ENCODE data around the gene GNA14. TPM values are rescaled to one million over a fixed set of nuclear protein-coding genes. Genes with fewer than 3 reads are reported as not detected.

Gene GNA14
- total RNA-seq, 5 donors from 2014 or later (not counting 1 experiment from before 2014, with no cell fraction given) = not detected

DNA sequence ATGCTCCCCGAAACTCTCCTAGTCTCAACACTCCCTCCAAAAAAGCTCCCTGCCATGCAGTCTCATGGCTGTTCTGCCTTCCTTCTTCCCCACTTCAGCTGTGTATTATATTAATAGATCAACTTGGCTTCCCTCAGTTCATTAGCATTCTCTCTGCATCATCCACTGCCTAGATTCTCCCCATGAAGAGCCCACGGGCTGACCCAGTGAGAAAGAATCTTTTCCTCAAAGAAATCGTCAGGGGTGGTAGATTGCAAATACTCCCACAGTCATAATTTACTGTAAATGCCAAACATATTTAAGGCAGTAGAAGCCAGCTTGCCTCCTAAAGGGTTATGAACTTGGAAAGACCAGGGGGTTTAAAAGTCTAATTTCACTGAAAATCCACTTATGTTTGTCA is 33.5 kb downstream of the GNA14 start:
- peaks cover 0 to 4% of the 10 kb centered on the region in 2 donors for H3K27me3 Mint-ChIP-seq
- ChIA-PET CTCF (no interaction called here), POLR2A (no interaction called here)
- no peaks in the 10 kb centered on the region for H3K4me1 Mint-ChIP-seq
- H3K4me3 Mint-ChIP-seq = no peak overlapping the region
- H3K36me3 ChIP-seq (ENCODE audit: control insufficient read depth in 2 of 2, extremely low read depth in 1 of 2, insufficient read depth in 1 of 2, low read length in 1 of 2) = no peaks in the 10 kb centered on the region
- H3K9me3 ChIP-seq = no peaks in the 10 kb centered on the region
- no peak for ATAC-seq (replicated peaks in 1 of 4)
- no peak for DNase-seq
- peaks cover 0 to 6% (median 0%) of the 10 kb centered on the region in 3 donors for H3K9me3 Mint-ChIP-seq
- no peak overlapping the region for H3K4me3 ChIP-seq (ENCODE audit: control insufficient read depth in 1 of 2, extremely low read depth in 1 of 2, low read length in 1 of 2)
- H3K27me3 ChIP-seq (replicated peaks in 1 of 2; ENCODE audit: control insufficient read depth in 2 of 2, extremely low read depth in 1 of 2, insufficient read depth in 2 of 2, low read length in 1 of 2) = no peaks in the 10 kb centered on the region
- no peaks in the 10 kb centered on the region for H3K36me3 Mint-ChIP-seq
- WGBS (ENCODE audit: insufficient coverage) = no CpG with 5 or more reads among the region's 3 CpGs
- no peaks in the 10 kb centered on the region for H3K4me1 ChIP-seq (ENCODE audit: control insufficient read depth in 1 of 2, extremely low read depth in 1 of 2, insufficient read depth in 2 of 2, low read length in 2 of 2)
- no peak overlapping the region for H3K27ac ChIP-seq (ENCODE audit: low read length)
- no peak overlapping the region for H3K27ac Mint-ChIP-seq

DNA sequence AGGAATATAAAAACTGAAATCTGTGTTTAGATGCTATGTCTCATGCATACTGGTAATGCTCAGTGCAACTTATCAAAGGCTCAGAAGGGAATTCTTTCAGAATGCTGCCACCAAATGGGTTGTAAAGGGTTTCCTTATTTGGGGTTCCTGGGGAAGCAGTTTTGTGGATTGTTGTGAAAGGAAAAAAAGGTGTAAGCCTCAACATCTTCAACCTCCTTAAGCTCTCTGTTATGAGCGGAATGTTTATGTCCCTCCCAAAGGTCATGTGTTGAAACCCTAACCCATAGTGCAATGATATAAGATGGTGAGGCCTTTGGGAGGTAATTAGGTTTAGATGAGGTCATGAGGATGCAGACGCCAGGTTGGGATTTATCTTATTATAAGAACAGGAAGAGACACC is 41.6 kb downstream of the GNA14 start:
- Histone ChIP-seq H3K36me3 (ENCODE audit: control insufficient read depth in 2 of 2, extremely low read depth in 1 of 2, insufficient read depth in 1 of 2, low read length in 1 of 2) (no peaks in the 10 kb centered on the region), H3K27ac (ENCODE audit: low read length) (no peak overlapping the region), H3K4me1 (ENCODE audit: control insufficient read depth in 1 of 2, extremely low read depth in 1 of 2, insufficient read depth in 2 of 2, low read length in 2 of 2) (peaks cover 0 to 5% of the 10 kb centered on the region in 2 experiments), H3K9me3 (no peaks in the 10 kb centered on the region), H3K27me3 (replicated peaks in 1 of 2; ENCODE audit: control insufficient read depth in 2 of 2, extremely low read depth in 1 of 2, insufficient read depth in 2 of 2, low read length in 1 of 2) (no peaks in the 10 kb centered on the region), H3K4me3 (ENCODE audit: control insufficient read depth in 1 of 2, extremely low read depth in 1 of 2, low read length in 1 of 2) (no peak overlapping the region)
- Mint-ChIP-seq H3K27me3 (peaks cover 8 to 9% of the 10 kb centered on the region in 2 donors), H3K36me3 (no peaks in the 10 kb centered on the region), H3K27ac (no peak overlapping the region), H3K4me3 (no peak overlapping the region), H3K4me1 (peaks cover 0 to 5% (median 0%) of the 10 kb centered on the region in 3 donors), H3K9me3 (peaks cover 0 to 3% (median 0%) of the 10 kb centered on the region in 3 donors)
- ChIA-PET POLR2A (no interaction called here), CTCF (no interaction called here)
- no CpG with 5 or more reads among the region's 2 CpGs for WGBS (ENCODE audit: insufficient coverage)
- ATAC-seq (replicated peaks in 1 of 4) (no peak), DNase-seq (no peak)

DNA sequence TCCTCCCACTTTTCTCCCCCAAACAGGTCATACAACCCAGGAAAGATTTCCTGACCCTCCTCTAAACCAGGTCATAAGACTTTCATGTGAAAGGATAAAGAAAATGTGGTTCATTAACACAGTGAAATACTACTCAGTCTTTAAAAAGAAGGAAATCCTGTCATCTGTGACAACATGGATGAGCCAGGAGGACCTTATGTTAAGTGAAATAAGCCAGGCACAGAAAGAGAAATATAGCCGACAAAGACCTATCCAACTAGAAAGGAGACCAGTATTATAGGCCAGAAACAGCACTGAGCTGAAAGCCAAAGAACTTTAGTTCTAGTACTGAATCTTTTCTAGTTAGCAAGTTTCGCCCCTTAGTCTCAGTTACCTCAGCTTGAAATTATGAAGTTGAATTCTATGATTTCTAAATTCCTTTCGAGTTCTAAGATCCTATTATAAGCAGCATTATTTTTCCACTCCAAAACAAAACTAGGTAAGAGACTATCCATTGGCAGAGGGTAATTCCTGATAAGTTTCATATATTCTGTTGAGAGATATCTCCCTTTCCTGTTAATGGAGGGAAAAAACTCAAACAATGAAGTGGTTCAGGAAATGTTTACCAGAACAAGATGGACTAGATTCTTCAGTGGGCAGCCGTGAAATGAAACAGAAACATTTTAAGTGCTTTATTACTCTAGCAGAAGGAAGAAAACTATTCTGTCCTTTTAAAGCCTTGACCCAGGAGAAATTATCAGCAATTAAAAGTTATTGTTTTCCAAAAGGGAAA is 42.5 kb downstream of the GNA14 start:
- Histone ChIP-seq H3K4me1 (ENCODE audit: control insufficient read depth in 1 of 2, extremely low read depth in 1 of 2, insufficient read depth in 2 of 2, low read length in 2 of 2) (peaks cover 0 to 5% of the 10 kb centered on the region in 2 experiments), H3K27ac (ENCODE audit: low read length) (no peak overlapping the region), H3K9me3 (no peaks in the 10 kb centered on the region), H3K4me3 (ENCODE audit: control insufficient read depth in 1 of 2, extremely low read depth in 1 of 2, low read length in 1 of 2) (no peak overlapping the region), H3K27me3 (replicated peaks in 1 of 2; ENCODE audit: control insufficient read depth in 2 of 2, extremely low read depth in 1 of 2, insufficient read depth in 2 of 2, low read length in 1 of 2) (peaks cover 0 to 3% of the 10 kb centered on the region in 2 experiments), H3K36me3 (ENCODE audit: control insufficient read depth in 2 of 2, extremely low read depth in 1 of 2, insufficient read depth in 1 of 2, low read length in 1 of 2) (no peaks in the 10 kb centered on the region)
- ChIA-PET POLR2A (no interaction called here), CTCF (no interaction called here)
- Mint-ChIP-seq H3K4me3 (no peak overlapping the region), H3K36me3 (no peaks in the 10 kb centered on the region), H3K4me1 (peaks cover 0 to 5% (median 0%) of the 10 kb centered on the region in 3 donors), H3K9me3 (peaks cover 0 to 3% (median 0%) of the 10 kb centered on the region in 3 donors), H3K27ac (no peak overlapping the region), H3K27me3 (peaks cover 9 to 15% of the 10 kb centered on the region in 2 donors)
- no peak for DNase-seq
- ATAC-seq (replicated peaks in 1 of 4) = no peak
- WGBS (ENCODE audit: insufficient coverage) = no CpG with 5 or more reads among the region's 4 CpGs

GRCh38 chr9:77604316-77604715 is 43.8 kb downstream of the GNA14 start:
- H3K27ac Mint-ChIP-seq = no peak overlapping the region

DNA sequence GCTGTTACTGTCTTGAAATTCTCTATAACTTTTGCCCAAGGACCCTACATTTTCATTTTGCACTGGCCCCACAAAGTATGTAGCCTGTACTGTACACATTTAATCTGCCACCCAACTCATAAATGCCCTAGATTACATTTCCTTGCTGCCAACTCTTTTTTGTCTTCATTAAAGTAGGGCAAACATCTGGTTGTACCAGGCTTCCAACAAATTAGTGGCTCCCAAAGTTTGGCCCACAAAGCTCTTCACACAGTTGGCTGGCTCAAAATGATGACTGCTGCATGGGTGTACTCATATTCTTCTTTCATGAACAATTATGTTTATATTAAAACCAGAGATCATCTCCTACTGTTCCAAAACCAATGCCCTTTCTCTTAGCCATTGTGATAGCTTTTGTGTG is 45.3 kb downstream of the GNA14 start:
- Mint-ChIP-seq H3K4me1 (peaks cover 0 to 5% (median 0%) of the 10 kb centered on the region in 3 donors), H3K36me3 (no peaks in the 10 kb centered on the region), H3K27me3 (peaks cover 12 to 15% of the 10 kb centered on the region in 2 donors), H3K4me3 (no peak overlapping the region), H3K9me3 (peaks cover 0 to 3% (median 0%) of the 10 kb centered on the region in 3 donors), H3K27ac (no peak overlapping the region)
- no peak overlapping the region for H3K27ac ChIP-seq (ENCODE audit: low read length)
- peaks cover 0 to 5% of the 10 kb centered on the region in 2 experiments for H3K4me1 ChIP-seq (ENCODE audit: control insufficient read depth in 1 of 2, extremely low read depth in 1 of 2, insufficient read depth in 2 of 2, low read length in 2 of 2)
- ATAC-seq (replicated peaks in 1 of 4) = no peak
- H3K27me3 ChIP-seq (replicated peaks in 1 of 2; ENCODE audit: control insufficient read depth in 2 of 2, extremely low read depth in 1 of 2, insufficient read depth in 2 of 2, low read length in 1 of 2) = peaks cover 0 to 10% of the 10 kb centered on the region in 2 experiments
- ChIA-PET POLR2A (no interaction called here), CTCF (interaction anchor here in 1 of 2 donors (0.6 kb wide), 1 partner anchor 765 kb away, joined by 3 read pairs; no protein-coding TSS in a partner anchor)
- no peak overlapping the region for H3K4me3 ChIP-seq (ENCODE audit: control insufficient read depth in 1 of 2, extremely low read depth in 1 of 2, low read length in 1 of 2)
- no peaks in the 10 kb centered on the region for H3K36me3 ChIP-seq (ENCODE audit: control insufficient read depth in 2 of 2, extremely low read depth in 1 of 2, insufficient read depth in 1 of 2, low read length in 1 of 2)
- H3K9me3 ChIP-seq = no peaks in the 10 kb centered on the region
- DNase-seq = no peak

More at GRCh38 chr9:77604316-77604715, 43.8 kb downstream of the GNA14 start:
- Mint-ChIP-seq H3K9me3 (peaks cover 0 to 3% (median 0%) of the 10 kb centered on the region in 3 donors), H3K27me3 (peaks cover 9 to 15% of the 10 kb centered on the region in 2 donors), H3K4me1 (peaks cover 0 to 5% (median 0%) of the 10 kb centered on the region in 3 donors), H3K4me3 (no peak overlapping the region), H3K36me3 (no peaks in the 10 kb centered on the region)
- no peaks in the 10 kb centered on the region for H3K36me3 ChIP-seq (ENCODE audit: control insufficient read depth in 2 of 2, extremely low read depth in 1 of 2, insufficient read depth in 1 of 2, low read length in 1 of 2)
- H3K4me3 ChIP-seq (ENCODE audit: control insufficient read depth in 1 of 2, extremely low read depth in 1 of 2, low read length in 1 of 2) = no peak overlapping the region
- DNase-seq = no peak
- ChIA-PET CTCF (interaction anchor here in 1 of 2 donors (0.7 kb wide), 1 partner anchor 149 kb away, joined by 5 read pairs; no protein-coding TSS in a partner anchor), POLR2A (interaction anchor here in 1 of 2 donors (0.7 kb wide), 1 partner anchor 289 kb away, joined by 6 read pairs; no protein-coding TSS in a partner anchor)
- ATAC-seq (replicated peaks in 1 of 4) = no peak
- H3K4me1 ChIP-seq (ENCODE audit: control insufficient read depth in 1 of 2, extremely low read depth in 1 of 2, insufficient read depth in 2 of 2, low read length in 2 of 2) = peaks cover 0 to 5% of the 10 kb centered on the region in 2 experiments
- WGBS (ENCODE audit: insufficient coverage) = no CpG with 5 or more reads among the region's 1 CpG
- H3K9me3 ChIP-seq = no peaks in the 10 kb centered on the region
- H3K27ac ChIP-seq (ENCODE audit: low read length) = no peak overlapping the region
- H3K27me3 ChIP-seq (replicated peaks in 1 of 2; ENCODE audit: control insufficient read depth in 2 of 2, extremely low read depth in 1 of 2, insufficient read depth in 2 of 2, low read length in 1 of 2) = peaks cover 0 to 9% of the 10 kb centered on the region in 2 experiments

GRCh38 chr9:77601476-77602099 is 46.5 kb downstream of the GNA14 start:
- peaks cover 0 to 10% of the 10 kb centered on the region in 2 experiments for H3K27me3 ChIP-seq (replicated peaks in 1 of 2; ENCODE audit: control insufficient read depth in 2 of 2, extremely low read depth in 1 of 2, insufficient read depth in 2 of 2, low read length in 1 of 2)
- H3K27ac ChIP-seq (ENCODE audit: low read length) = no peak overlapping the region
- H3K9me3 ChIP-seq = no peaks in the 10 kb centered on the region
- no peak overlapping the region for H3K27ac Mint-ChIP-seq
- peaks cover 0 to 5% (median 0%) of the 10 kb centered on the region in 3 donors for H3K4me1 Mint-ChIP-seq
- ChIA-PET CTCF (no interaction called here), POLR2A (no interaction called here)
- H3K9me3 Mint-ChIP-seq = no peaks in the 10 kb centered on the region
- H3K36me3 ChIP-seq (ENCODE audit: control insufficient read depth in 2 of 2, extremely low read depth in 1 of 2, insufficient read depth in 1 of 2, low read length in 1 of 2) = no peaks in the 10 kb centered on the region
- H3K36me3 Mint-ChIP-seq = no peaks in the 10 kb centered on the region
- H3K4me1 ChIP-seq (ENCODE audit: control insufficient read depth in 1 of 2, extremely low read depth in 1 of 2, insufficient read depth in 2 of 2, low read length in 2 of 2) = peaks cover 0 to 5% of the 10 kb centered on the region in 2 experiments
- no peak for ATAC-seq (replicated peaks in 1 of 4)
- DNase-seq = no peak
- WGBS (ENCODE audit: insufficient coverage) = no CpG with 5 or more reads among the region's 5 CpGs
- H3K27me3 Mint-ChIP-seq = peaks cover 12 to 15% of the 10 kb centered on the region in 2 donors
- no peak overlapping the region for H3K4me3 ChIP-seq (ENCODE audit: control insufficient read depth in 1 of 2, extremely low read depth in 1 of 2, low read length in 1 of 2)
- no peak overlapping the region for H3K4me3 Mint-ChIP-seq
